Suprapubic skin (tissue), 4 donors: ENCODE measurements around the gene MCM9.

Experiments
- CTCF ChIP-seq, 2 donors: fragments of 200-600 bp in 1 of 2; fragments of 450-650 bp in 1 of 2; sonication (generic) in 1 of 2; IDR thresholded peaks; one replicate each; pipeline ENCODE4 v1.5.1; 2016 to 2019; ENCODE audit warnings: antibody characterized with exemption in 2 of 2, mild to moderate bottlenecking in 1 of 2, moderate library complexity in 1 of 2
- EP300 ChIP-seq: sonication (generic); formaldehyde crosslinking; IDR thresholded peaks from one replicate; pipeline ENCODE4 v1.6.1; 2017; ENCODE audit warnings: antibody characterized with exemption
- POLR2A ChIP-seq, 2 donors: fragments of 450-650 bp; IDR thresholded peaks; one replicate each; pipeline ENCODE4 v1.6.1; 2017; ENCODE audit warnings: antibody characterized with exemption in 2 of 2, mild to moderate bottlenecking in 2 of 2, moderate library complexity in 2 of 2
- POLR2AphosphoS5 ChIP-seq, 3 donors: sonication (generic); formaldehyde crosslinking; IDR thresholded peaks; one replicate each; pipeline ENCODE4 v1.6.1; 2017; ENCODE audit warnings: antibody characterized with exemption in 3 of 3

GRCh38 chr6:118982575-118982911 lies 47.6 kb upstream of the MCM9 start:
- TF ChIP-seq CTCF (IDR thresholded peaks at IDR 0.05) (no peak), EP300 (no peak), POLR2A (IDR thresholded peaks at IDR 0.05) (no peak), POLR2AphosphoS5 (IDR thresholded peaks at IDR 0.05) (no peak)
